CD4-positive, alpha-beta T cell treated with Interleukin-12 subunit alpha and Interleukin-12 subunit beta, for 1 hour (primary cell): ENCODE results near the gene PCDHGA7.
"Not testable (repeated sequence)": the region's sequence is repeated elsewhere in the genome, so short reads cannot be mapped to it uniquely, and the experiment has no call there.

Source experiments
- DNase-seq: peaks from one replicate; pipeline ENCODE4 v3.0.0-alpha.2; 2020

PCDHGA7 gene

GRCh38 chr5:141402553-141403243 lies 20.2 kb downstream of the PCDHGA7 start, which contains the start of gene PCDHGA9:
TSS of gene PCDHGA9 (plus strand) at chr5:141402778. CDS start at chr5:141402953, 175 bp downstream.
- peak; percentile 23 for DNase-seq

- no peak for DNase-seq
These were observed 20.8 kb downstream of the PCDHGA7 start for GRCh38 chr5:141403387-141403786.

GRCh38 chr5:141407790-141408505 lies 25.4 kb downstream of the PCDHGA7 start, which contains the start of gene PCDHGB6:
TSS of gene PCDHGB6 (plus strand) at chr5:141408021. CDS start at chr5:141408203, 182 bp downstream.
- DNase-seq = peak; percentile 42

GRCh38 chr5:141409598-141410306 lies 27.2 kb downstream of the PCDHGA7 start:
- DNase-seq = no peak

GRCh38 chr5:141411575-141411974 lies 29.0 kb downstream of the PCDHGA7 start:
- no peak for DNase-seq

- peak; percentile 63 for DNase-seq
These were observed 30.5 kb downstream of the PCDHGA7 start, which contains the start of gene PCDHGA10 for GRCh38 chr5:141412854-141413539. TSS of gene PCDHGA10 (plus strand) at chr5:141412987. CDS start at chr5:141413176, 189 bp downstream.

- no peak for DNase-seq
These were observed 31.1 kb downstream of the PCDHGA7 start for GRCh38 chr5:141413540-141414069.

GRCh38 chr5:141414548-141415274 lies 32.2 kb downstream of the PCDHGA7 start:
- DNase-seq = not testable (repeated sequence)

- not testable (repeated sequence) for DNase-seq
These were observed 32.7 kb downstream of the PCDHGA7 start for GRCh38 chr5:141415275-141415618.

- DNase-seq = peak; percentile 40
These were observed 35.1 kb downstream of the PCDHGA7 start, which contains the start of gene PCDHGB7 for GRCh38 chr5:141417494-141418172. TSS of gene PCDHGB7 (plus strand) at chr5:141417677. CDS start at chr5:141417860, 183 bp downstream.

- no peak for DNase-seq
These were observed 36.7 kb downstream of the PCDHGA7 start for GRCh38 chr5:141419074-141419880.

GRCh38 chr5:141420855-141421488 lies 38.4 kb downstream of the PCDHGA7 start, which contains the start of gene PCDHGA11:
TSS of gene PCDHGA11 (plus strand) at chr5:141421051. CDS start at chr5:141421228, 177 bp downstream.
- DNase-seq = peak; percentile 50

- DNase-seq = no peak
These were observed 38.9 kb downstream of the PCDHGA7 start for GRCh38 chr5:141421489-141421855.

- DNase-seq = no peak
These were observed 40.3 kb downstream of the PCDHGA7 start for GRCh38 chr5:141422742-141423291.

GRCh38 chr5:141427783-141428426 lies 45.4 kb downstream of the PCDHGA7 start:
- no peak for DNase-seq

- no peak for DNase-seq
These were observed 48.0 kb downstream of the PCDHGA7 start, which contains the start of gene PCDHGA12 for GRCh38 chr5:141430332-141431113. TSS of gene PCDHGA12 (plus strand) at chr5:141430507. CDS start at chr5:141430760, 253 bp downstream.

GRCh38 chr5:141431286-141431685 lies 48.7 kb downstream of the PCDHGA7 start:
- DNase-seq = no peak

GRCh38 chr5:141432308-141432707 lies 49.8 kb downstream of the PCDHGA7 start:
- DNase-seq = not testable (repeated sequence)
